HG02610 (cell line): ENCODE measurements around the gene ZCCHC14.
"Not testable (repeated sequence)": the region's sequence is repeated elsewhere in the genome, so short reads cannot be mapped to it uniquely, and the experiment has no call there.

Experiments
- ATAC-seq: cut with Tn5 transposase; IDR thresholded peaks from one replicate; pipeline ENCODE4 v1.9.1; 2021; ENCODE audit warnings: mild to moderate bottlenecking, moderate library complexity; ENCODE audit not compliant: unreplicated experiment

Gene ZCCHC14

DNA sequence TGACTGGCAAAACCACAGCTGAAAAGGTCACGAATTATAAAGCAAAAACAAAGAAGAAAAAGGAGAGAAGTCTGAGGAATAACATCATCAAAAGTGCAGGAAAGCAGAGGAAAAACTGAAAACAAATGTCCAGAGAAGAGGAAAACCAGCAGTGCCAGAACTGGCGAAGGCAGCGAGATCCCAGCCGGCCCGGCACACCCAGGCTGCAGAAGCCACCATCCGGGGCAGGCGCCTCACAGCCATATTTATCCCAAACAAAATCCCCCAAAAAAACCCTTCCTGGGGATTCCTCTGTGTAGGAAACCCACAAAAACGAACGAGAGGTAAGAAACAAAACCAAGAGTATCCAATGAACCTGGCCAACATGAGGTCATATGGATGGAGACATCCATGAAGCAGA lies 10.6 kb downstream of the ZCCHC14 start:
- no peak for ATAC-seq

DNA sequence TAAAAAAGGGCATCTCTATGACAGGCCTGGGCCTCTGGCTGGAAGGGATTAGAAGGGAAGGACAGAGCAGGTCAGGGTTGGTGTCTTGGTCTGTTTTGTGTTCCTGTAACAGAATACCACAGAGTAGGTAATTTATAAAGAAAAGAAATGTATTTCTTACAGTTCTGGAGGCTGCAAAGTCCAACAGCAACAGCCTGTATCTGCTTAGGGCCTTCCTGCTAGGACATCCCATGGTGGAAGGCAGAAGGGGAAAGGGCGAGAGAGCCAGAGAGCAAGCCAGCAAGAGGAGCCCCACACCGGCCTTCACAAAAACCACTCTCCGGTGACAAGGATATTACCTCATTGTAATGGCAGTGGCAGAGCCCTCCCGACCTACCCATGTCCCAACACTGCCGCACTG lies 11.1 kb downstream of the ZCCHC14 start:
- ATAC-seq = not testable (repeated sequence)

DNA sequence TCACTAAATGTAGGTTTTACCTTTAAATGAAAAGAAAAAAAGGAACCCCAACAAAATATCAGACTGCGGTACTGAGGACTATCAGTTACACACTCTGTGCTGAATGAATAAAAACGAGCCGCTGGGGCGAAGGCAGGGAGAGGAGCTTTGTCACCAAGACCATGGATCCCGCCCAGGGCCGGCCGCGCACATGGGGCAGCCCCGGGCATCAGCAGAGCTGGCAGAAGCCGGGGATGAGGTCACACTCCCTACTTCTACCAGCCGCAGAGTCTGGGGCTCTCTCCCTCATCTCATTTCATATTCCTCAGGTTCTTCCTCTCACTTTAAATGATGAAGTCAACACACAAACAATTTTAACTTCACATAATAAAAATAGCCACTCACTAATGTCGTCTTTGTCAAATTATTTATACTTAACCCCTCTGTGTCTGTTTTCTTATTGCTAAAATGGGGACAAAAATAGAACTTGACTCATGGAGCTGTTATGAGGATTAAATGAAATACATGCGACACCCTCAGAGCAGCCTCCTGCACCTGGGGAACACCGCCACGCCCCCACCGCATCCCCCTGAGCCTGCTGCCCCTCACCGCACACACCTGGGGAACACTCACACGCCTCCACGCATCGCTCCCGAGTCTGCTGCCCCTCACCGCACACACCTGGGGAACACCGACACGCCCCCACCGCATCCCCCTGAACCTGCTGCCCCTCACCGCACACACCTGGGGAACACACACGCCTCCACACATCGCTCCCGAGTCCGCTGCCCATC lies 15.4 kb downstream of the ZCCHC14 start:
- not testable (repeated sequence) for ATAC-seq

DNA sequence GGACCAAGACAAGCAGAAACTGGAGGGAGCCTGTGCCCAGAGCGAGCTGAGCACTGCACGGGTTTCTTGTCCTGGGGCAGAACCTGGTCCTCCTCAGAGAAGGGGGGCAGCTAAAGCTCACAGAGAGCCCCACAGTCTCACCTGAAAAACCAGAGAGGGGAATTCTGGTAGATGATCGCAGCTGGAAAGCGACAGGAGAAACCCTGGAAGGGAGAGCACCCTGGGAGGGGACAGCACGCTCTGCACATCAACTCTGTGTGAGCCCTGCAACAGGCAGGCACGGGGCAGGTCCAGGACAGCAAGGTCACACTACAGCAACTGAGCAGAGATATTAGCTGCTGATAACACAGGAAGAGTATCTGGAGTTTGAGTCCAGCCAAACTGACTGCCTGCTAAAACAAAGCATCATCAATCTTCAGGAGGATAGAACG lies 18.2 kb downstream of the ZCCHC14 start:
- ATAC-seq = no peak

DNA sequence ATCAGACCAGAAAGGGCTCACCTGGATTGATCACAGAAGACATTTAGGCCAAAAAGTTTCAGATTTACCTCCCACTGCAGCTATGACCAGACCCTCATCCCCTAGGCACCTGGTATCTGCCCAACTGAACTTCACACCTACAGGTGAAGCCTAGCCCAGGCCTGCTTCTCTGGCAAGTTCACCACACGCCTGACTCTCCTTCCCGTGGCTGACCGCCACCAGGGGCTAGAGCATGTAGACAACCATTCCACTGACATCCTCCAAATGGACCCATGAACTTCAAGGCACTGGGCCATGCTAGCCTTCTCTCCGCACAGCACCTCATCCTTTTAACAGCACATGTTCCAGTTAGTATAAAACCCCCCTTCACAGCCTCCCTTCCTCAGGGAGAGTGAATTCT lies 18.8 kb downstream of the ZCCHC14 start:
- ATAC-seq = no peak

DNA sequence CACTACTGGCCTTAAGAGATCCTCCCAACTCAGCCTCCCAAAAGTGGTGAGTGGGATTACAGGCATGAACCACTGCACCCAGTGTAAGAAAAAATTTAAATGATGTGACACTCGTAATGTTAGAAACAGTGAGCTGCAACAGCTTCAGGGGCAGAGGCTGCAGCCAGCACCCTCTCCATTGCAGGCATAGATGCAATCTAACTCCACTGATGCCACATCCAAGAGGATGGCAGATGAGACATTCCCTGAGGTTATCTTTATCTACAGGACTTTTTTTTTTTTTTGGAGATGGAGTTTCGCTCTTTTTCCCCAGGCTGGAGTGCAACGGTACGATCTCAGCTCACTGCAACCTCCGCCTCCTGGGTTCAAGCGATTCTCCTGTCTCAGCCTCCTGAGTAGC lies 19.9 kb downstream of the ZCCHC14 start:
- ATAC-seq = no peak

DNA sequence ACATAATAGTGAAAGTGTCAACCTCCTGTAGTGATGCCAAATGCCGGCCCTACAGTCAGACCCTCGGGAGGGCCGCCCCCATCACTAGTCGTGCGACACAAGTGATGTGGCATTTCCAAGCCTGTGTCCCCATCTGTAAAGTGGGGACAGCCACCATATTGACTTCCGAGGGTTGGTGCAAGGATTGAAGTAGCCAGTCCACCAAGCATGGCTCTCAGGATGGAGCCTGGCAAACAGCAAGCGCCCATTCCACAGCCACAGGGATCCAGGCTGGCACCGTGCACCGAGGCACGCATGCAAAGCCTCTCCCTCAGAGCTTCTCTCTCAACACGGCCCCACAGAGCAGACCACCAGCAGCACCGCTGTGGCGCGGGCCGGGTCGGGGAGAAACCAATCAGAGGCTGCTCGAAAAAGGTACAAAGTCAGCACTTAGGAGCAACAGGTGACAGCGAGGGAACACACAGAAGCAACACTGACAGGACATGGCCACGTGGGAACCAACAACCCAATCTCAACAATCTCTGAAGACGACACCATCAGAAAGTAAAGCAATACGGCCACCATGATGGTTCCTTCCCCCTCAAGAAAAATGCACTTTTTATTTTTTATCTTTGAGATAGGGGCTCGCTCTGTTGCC lies 20.6 kb downstream of the ZCCHC14 start:
- no peak for ATAC-seq

DNA sequence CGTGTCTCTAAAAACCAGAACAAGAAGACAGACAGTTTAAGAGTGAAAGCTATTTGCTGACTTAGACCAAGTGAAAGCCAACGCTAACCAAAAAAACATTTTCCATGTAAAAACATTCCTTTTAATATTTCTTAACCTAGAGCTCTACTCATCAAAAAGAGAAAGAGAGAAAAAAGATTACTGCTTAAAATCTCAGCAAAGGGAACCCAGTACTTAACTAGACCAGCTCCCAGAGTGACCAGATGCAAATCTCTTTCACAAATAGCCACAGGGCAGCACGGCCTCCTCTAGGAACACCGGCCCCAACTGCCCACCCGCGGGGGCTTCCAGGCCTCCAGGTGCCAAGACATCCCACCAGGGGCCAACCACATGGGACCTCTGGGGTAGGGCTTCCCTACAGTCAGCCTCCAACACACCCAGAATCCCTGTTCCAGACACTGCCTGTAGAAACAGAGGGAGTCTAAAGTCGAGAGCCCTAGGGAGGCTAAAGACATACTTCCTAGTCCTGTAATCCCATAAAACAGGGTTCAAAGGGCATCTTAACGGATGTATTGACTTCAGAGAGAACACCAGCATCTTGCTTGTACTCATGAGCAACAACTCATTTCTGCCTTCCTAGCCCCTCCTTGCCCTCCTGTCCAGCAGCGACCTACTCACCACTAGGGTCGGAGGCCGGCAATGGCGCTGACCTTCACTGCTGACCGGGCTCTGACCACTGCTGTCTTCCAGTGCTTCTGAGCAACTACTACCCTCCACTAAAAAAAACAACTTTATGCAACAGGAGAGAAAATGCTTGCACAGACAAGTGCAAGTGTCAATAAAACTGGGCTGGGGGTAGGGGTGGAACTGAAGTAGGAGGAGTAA lies 21.3 kb downstream of the ZCCHC14 start:
- ATAC-seq = no peak

DNA sequence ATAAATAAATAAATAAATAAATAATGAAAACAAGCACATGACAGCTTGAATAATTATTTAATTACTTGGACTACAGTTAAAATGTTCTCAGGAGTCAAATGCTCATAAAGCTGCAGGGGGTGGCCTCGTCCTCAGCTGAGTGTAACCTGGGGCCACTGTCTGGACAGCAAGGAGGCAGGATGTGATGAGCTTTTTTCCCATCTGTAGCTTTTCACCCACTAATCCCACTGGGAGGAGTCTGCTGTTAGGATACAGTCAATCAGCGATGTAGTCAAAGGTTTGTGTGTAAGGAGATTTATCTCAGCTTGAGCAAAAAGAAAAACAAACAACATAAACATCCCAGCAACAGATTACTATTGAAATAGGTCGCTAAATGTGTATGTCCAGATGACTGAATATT lies 22.5 kb downstream of the ZCCHC14 start:
- no peak for ATAC-seq

DNA sequence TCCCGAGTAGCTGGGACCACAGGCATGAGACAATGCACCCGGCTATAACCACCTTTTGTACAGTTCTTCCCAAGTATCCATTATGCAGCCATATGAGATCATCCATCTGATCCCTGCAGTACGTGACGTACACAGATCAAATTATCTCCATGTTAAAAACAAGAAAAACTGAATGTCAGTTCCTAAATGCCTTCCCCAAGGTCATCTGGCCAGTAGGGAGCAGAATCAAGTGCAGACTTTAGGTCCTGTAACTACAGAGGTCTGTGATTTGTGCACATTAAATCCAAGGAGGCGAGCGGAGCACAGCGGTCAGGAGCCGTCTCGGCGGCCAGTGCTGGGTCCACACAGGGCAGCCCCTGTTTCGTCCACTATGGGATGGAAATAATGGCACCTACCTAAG lies 23.7 kb downstream of the ZCCHC14 start:
- no peak for ATAC-seq

DNA sequence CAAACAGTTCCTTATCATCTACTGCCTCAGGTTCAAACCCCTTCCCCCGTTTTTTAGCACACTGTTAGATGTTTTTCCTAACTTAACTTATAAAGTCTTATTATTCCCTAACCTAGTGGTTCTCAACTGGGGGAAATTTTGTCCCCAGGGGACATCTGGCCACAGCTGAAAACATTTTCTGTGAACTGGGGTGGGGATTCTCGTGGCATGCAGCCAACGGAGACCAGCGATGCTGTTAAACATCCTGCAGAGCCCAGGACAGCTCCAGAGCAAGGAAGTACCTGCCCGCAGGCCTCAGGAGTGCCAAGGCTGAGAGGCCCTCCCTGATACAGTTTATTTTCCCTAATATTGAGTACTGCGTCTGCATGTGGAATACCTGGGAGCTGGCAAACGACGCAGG lies 24.3 kb downstream of the ZCCHC14 start:
- ATAC-seq = no peak

DNA sequence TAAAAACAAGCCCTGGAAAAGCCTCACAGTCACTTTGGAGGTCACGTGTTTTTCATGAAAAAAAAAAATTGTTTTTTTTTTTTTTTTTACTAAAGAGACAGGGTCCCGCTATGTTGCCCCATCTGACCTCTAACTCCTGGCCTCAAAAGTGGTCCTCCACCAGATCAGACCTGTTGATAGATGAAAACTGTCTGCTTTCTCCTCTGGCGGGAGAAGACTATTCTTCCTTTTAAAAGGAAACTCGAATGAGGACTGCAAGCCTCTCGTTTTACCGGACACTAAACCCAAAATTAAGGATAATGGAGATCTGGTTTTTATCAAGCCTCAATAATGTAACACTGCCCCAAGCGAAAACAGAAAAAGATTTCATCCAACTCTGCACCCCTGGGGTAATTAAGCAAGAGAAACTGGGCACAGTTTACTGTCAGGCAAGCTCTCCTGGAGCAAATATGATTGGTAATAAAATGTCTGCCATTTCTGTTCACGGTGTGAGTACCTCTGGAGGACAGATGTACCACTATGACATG lies 25.8 kb downstream of the ZCCHC14 start:
- no peak for ATAC-seq

DNA sequence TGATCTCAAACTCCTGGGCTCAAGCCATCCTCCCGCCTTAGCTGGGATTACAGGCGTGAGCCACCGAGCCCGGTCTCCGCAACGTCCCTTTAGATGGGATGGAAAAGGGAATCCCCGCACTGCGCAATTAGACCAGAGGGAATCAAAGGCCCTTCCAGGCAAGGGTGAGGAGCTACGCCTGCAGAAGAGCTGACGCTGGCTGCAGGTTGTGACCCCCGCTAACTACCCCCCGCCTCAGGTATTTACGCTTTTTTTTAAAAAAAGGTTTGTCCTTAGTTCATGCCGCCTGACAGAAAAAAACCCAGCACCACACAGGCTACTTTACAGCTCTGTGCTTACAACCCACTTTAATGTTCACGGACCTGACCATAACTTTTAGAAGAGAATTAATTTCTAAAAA lies 26.9 kb downstream of the ZCCHC14 start:
- no peak for ATAC-seq

DNA sequence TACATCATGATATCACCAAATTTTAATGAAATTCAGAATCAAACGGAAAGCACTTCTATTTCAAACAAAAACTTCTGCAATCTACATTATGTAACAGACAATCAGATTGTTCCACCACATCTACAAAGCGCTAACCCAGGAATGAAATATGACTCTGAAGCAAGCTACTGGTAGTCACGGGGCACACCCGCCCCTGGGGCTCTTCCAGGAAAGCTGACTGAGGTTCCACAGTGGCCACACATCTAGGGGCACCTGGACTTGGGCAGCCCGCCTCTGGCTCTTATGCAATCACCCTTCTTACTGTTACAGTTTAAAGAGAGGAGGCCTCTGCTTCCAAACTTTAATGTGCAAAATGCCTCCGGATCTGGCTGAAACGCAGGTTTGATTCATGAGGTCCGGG lies 27.5 kb downstream of the ZCCHC14 start:
- ATAC-seq = no peak

DNA sequence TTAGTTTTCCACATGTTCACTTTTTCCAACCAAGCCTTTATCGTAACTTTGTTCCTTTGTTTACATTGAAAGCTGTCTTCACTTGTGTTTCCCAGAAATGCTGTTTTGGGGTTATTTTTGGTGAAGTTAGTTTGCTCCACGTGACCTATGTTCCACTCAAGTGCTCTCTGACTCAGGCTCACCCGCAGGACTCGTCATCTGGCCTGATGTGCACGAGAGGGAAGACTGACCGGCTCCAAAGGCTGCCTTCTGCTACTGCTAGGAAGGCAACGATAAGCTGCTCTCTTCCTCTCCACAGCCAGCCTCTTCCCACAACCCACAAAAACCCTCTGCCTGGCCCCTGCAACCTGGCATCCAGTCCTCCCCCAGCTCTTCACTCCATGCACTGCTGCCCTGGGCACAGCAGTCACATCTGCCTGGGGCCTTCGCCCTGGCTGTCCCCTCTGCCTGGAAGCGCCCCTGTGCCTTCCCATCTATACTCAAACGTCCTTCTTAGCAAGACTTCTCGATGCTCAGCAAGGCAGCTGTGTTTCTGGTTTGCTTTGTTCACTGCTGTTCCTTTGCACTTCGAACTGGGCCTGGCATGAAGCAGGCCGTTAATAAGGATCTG lies 28.0 kb downstream of the ZCCHC14 start:
- ATAC-seq = no peak

DNA sequence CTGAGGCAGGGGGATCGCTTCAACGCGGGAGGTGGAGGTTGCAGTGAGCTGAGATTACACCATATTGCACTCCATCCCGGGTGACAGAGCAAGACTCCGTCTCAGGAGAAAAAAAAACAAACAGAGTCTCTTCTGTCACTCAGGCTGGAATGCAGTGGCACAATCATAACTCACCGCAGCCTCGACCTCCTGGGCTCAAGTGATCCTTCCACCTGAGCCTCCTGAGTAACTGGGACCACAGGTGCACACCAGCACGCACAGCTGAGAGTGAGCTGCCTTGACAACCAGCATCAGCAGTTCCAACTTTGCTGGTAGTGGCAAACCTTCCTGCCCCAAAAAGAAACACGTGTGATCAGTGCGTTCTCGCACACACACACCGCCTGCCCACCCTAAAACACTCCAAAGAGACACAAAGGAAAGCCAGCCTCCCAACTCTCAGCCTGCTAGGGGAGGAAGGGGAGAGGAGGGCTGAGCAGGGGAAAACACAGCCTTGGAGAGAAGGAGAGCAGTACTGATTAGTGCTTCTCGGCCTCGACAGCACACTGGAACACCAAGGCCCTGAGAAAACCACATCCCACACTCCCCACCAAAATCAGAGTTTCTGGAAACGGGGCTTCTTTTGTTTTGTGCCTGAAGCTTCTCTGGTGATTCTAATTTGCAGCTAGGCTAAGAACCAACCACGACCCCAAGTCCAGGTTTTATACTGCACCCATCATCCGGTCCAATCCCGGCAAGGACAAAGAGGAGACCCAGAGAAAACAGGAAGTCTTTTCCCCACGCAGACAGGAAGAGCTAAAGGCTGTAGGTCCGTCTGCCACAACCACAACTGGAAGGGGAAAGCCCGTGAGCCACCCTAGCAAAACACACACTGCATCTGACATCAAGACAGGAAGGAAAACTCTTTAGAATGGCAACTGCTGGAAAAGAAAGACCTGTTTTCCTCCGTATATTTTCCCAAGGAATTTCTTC lies 28.8 kb downstream of the ZCCHC14 start:
- no peak for ATAC-seq

DNA sequence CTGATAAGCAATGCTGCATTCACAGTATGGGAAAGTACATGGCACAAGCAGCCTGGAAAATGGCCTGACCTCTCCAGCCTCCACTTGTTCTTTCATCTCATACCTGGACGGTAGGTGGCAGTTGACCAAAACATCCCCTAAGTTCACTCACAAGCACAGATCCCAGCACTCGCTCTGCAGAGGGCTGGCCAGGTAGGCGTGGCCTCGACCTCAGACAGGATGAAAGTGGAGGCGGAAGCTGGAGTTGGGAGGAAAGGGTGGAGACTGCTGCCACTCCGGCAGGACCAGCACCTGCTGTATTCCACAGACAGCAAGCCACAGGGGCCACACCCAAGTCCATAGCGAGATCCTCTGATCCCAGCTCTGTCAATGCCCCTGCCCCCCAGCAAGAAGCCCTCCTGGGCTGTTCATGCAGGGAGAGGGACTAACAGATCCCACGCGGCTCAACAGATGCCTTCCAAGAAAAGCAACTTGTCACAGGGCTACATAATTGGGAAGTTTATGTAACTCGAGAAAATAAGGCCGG lies 31.3 kb downstream of the ZCCHC14 start:
- ATAC-seq = peak; percentile 48

DNA sequence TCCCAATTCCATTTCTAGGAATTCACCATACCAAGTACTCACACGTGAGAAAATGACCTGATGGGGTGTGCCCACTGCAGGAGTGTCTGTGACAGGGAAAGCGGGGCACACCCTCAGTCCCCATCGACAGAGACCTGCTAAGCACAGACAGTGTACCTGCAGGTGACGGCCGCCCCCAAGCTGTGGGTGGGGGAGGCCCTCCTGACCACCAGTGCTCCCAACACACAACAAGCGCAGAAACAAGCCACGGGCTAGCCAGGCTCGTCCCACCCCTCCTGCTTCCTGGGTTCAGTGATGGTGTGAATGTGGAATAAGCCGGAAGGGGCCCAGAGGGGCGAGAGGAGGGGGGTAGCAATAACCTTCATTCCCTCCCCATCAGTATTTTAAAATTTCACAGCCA lies 31.9 kb downstream of the ZCCHC14 start:
- no peak for ATAC-seq

DNA sequence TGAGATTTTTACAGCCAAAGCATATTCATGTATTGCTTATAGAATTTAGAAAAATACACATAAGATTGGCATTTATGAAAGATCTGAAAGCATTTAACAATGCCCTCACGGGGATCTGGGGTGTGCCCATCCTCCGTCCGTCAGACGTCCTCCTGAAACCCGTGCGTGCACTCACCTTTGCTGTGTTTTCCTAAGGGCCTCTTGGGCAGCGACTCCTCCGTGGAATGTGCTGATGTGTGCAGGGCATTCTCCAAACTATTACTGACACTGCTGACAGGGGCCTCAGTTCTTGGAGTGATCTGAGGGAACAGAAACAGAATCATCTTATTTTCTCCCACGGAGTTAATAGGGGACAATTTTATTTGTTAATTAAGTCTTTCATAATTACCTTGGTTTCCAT lies 33.0 kb downstream of the ZCCHC14 start:
- no peak for ATAC-seq

DNA sequence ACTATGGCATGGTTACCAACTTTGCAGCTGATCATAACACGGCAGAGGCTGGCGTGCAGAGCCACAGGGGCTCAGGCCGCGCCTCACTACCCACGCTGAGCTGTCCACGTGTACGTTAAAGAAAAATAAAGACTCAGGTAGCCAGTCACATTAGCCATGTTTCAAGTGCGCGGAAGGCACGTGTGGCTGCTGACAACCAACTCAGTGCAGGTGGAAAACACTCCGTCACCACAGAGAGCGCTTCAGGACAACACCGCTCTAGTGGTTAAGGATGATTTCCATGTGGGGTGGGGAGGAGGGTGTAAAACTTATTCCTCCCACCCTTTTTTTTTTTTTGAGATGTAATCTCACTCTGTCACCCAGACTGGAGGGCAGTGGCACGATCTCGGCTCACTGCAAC lies 33.8 kb downstream of the ZCCHC14 start:
- ATAC-seq = no peak
